Right lobe of liver (tissue), 4 donors: ENCODE results near the gene SLC29A3.

Experiments used
- POLR2A ChIP-seq: fragments of 450-650 bp; IDR thresholded peaks from one replicate; pipeline ENCODE4 v1.6.1; 2017; ENCODE audit warnings: antibody characterized with exemption, mild to moderate bottlenecking
- TF ChIP-seq, protein P1 (sequence below), 4 donors: fragments of 200-600 bp in 3 of 4; fragments of 450-650 bp in 1 of 4; IDR thresholded peaks; one replicate each; pipeline versions ENCODE4 v1.5.1 to v1.8.0; 2016 to 2022; ENCODE audit warnings: antibody characterized with exemption in 4 of 4, mild to moderate bottlenecking in 2 of 4
- donor health status: DM: no; HTN: no; CAD: no.
- donor health status: DM: no; HTN: no; CAD: no.
- donor health status: DM: no; HTN: yes; CAD: no.

DNA sequence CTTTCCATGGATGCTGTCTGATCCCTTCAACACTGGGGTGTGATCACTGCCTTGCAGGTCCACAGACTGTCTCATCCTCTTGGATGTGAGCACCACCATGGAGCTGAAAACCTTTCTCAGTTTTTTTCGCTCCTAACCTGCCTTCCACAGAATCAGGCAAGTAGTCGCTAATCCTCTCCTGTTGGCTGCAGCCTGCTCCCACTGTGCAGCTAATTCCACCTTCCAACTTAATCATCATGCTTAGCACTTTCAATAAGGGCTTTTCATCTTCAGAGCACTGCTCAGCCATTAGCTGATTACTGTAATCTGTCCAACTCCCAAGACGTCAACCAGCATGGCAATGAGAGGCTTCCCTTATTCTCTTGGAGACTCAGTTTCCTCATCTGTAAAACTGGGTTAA, 62.6 kb downstream of the SLC29A3 start:
- TF ChIP-seq, protein P1, sequence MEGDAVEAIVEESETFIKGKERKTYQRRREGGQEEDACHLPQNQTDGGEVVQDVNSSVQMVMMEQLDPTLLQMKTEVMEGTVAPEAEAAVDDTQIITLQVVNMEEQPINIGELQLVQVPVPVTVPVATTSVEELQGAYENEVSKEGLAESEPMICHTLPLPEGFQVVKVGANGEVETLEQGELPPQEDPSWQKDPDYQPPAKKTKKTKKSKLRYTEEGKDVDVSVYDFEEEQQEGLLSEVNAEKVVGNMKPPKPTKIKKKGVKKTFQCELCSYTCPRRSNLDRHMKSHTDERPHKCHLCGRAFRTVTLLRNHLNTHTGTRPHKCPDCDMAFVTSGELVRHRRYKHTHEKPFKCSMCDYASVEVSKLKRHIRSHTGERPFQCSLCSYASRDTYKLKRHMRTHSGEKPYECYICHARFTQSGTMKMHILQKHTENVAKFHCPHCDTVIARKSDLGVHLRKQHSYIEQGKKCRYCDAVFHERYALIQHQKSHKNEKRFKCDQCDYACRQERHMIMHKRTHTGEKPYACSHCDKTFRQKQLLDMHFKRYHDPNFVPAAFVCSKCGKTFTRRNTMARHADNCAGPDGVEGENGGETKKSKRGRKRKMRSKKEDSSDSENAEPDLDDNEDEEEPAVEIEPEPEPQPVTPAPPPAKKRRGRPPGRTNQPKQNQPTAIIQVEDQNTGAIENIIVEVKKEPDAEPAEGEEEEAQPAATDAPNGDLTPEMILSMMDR (IDR thresholded peaks at IDR 0.05), result no peak
- TF ChIP-seq POLR2A, result no peak
